Motor neuron (in vitro differentiated cells): Measurements from ENCODE around the gene CPT1B. TPM values are rescaled to one million over a fixed set of nuclear protein-coding genes. Genes with fewer than 3 reads are reported as not detected.
"Not testable (repeated sequence)": the region's sequence is repeated elsewhere in the genome, so short reads cannot be mapped to it uniquely, and the experiment has no call there.

Experiments used
- ATAC-seq, 8 experiments: fragments of 200-7000 bp; cut with Tn5 transposase; replicated peaks in 6 of 8; 2 replicates each; pipeline ENCODE4 v1.8.0; 2021; ENCODE audit warnings: mild to moderate bottlenecking in 8 of 8, moderate library complexity in 8 of 8
- H3K27ac ChIP-seq, 2 donors: fragments of 250-450 bp; sonication (Bioruptor Pico); 2 replicates each; pipeline ENCODE4 v1.9.0; 2021; ENCODE audit warnings: antibody characterized with exemption in 2 of 2, mild to moderate bottlenecking in 2 of 2, moderate library complexity in 1 of 2
- H3K4me1 ChIP-seq, 2 donors: fragments of 250-450 bp; sonication (Bioruptor Pico); replicated peaks in 1 of 2; 2 replicates each; pipeline ENCODE4 v1.6.1; 2021; ENCODE audit warnings: antibody characterized with exemption in 2 of 2, mild to moderate bottlenecking in 2 of 2, moderate library complexity in 1 of 2
- H3K4me3 ChIP-seq, 5 donors: fragments of 250-450 bp; sonication (Bioruptor Pico); 2 replicates each; pipeline ENCODE4 v1.9.0; 2021; ENCODE audit warnings: antibody characterized with exemption in 5 of 5, mild to moderate bottlenecking in 5 of 5, moderate library complexity in 4 of 5
- WGBS, 10 experiments: fragments of 450-650 bp; shearing (Covaris generic); methylation state at CpG; one replicate each; pipeline ENCODE4 v1.0.0; 2022; 5-methylcytosine and 5-hydroxymethylcytosine counted together
- in situ Hi-C, 9 experiments: fragments of 400-800 bp; cut with MboI; loops; one replicate each; pipeline ENCODE4 v1.15.0; 2021; ENCODE audit warnings: low sequenced_read_pairs in 9 of 9, low pct_unique_long_range_greater_than_20kb in 2 of 9; ENCODE audit not compliant: unreplicated experiment in 9 of 9
- total RNA-seq, 8 experiments: library from RNA; unstranded; fragments of 300-600 nt; gene quantifications; 2 replicates each; pipeline versions ENCODE4 v1.2.3 to v1.2.4, GENCODE V29; 2022

Gene CPT1B
- total RNA-seq, 8 experiments from 2014 or later = 2.8 to 17.7 (median 9.6) TPM

- Histone ChIP-seq H3K27ac (no peak overlapping the region), H3K4me1 (peaks cover 13 to 14% of the 10 kb centered on the region in 2 donors), H3K4me3 (no peak overlapping the region)
- no peak for ATAC-seq
- 90 to 92% methylated on average over 2 of the region's 15 CpGs; no CpG with 5 or more reads in 8 of the 10 experiments for WGBS, 10 experiments
- in situ Hi-C loops = no loop called here
Measured at GRCh38 chr22:50522208-50522805, 55.9 kb downstream of the CPT1B start.

DNA sequence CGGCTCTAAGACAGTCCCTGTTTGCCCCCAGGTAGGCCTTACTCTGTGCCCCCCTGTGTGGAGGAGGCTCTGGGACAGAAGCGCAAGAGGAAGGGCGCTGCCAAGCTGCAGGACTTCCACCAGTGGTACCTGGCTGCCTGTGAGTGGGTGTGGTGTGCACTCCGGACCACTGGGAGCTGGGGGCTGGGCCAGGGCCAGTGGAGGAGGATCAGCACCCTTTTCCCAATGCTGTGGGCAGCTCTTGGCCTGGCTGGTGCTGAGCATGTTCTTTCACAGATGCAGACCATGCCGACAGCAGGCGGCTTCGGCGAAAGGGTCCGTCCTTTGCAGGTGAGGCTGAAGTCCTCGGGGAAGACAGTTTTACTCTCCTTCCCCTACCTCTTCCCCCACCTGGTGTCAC, 56.5 kb downstream of the CPT1B start:
- 100% methylated on average over 1 to 3 of the region's 10 CpGs; no CpG with 5 or more reads in 8 of the 10 experiments for WGBS, 10 experiments
- no peak overlapping the region for H3K4me3 ChIP-seq
- in situ Hi-C loops = no loop called here
- H3K4me1 ChIP-seq = peaks cover 7 to 8% of the 10 kb centered on the region in 2 donors
- ATAC-seq = no peak
- no peak overlapping the region for H3K27ac ChIP-seq

GRCh38 chr22:50520826-50521453, 57.3 kb downstream of the CPT1B start:
- no peak for ATAC-seq
- Histone ChIP-seq H3K27ac (no peak overlapping the region), H3K4me3 (no peak overlapping the region), H3K4me1 (peaks cover 5 to 6% of the 10 kb centered on the region in 2 donors)
- 70 to 100% (median 96%) methylated on average over 2 to 5 of the region's 13 CpGs; no CpG with 5 or more reads in 6 of the 10 experiments for WGBS, 10 experiments
- in situ Hi-C loops = no loop called here

DNA sequence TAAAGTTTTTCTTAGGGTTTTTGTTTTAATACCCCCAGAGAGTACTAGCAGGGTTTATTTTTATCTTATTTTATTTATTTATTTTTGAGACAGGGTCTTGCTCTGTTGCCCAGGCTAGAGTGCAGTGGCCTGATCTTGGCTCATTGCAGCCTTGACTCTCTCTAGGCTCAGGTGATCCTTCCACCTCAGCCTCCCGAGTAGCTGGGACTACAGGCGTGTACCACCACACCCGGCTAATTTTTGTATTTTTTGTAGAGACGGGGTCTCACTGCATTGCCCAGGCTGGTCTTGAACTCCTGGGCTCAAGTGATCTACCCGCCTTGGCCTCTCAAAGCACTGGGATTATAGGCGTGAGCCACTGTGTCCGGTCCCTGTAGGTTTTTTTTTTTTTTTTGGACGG, 58.0 kb downstream of the CPT1B start:
- H3K4me1 ChIP-seq, in situ Hi-C loops, H3K4me3 ChIP-seq, ATAC-seq, H3K27ac ChIP-seq: not testable (repeated sequence)
- WGBS, 10 experiments = 100% methylated on average over 1 to 5 of the region's 8 CpGs; no CpG with 5 or more reads in 5 of the 10 experiments

GRCh38 chr22:50519151-50519550, 59.1 kb downstream of the CPT1B start:
- Histone ChIP-seq H3K4me3 (no peak overlapping the region), H3K4me1 (peaks cover 0 to under 1% of the 10 kb centered on the region in 2 donors), H3K27ac (no peak overlapping the region)
- ATAC-seq = no peak
- 89 to 100% (median 97%) methylated on average over 1 to 6 of the region's 8 CpGs; no CpG with 5 or more reads in 4 of the 10 experiments for WGBS, 10 experiments
- in situ Hi-C loops = no loop called here

Other genes starting within 250 kb of the CPT1B start
- gene PPP6R2, start 235.1 kb downstream of the CPT1B start, total RNA-seq = 10 to 100 TPM; 25.1 to 75.6 (median 40.4) TPM
- gene SBF1, start 103.4 kb downstream of the CPT1B start, total RNA-seq = 10 to 100 TPM; 37.5 to 94.4 (median 60.3) TPM
- gene ADM2, start 96.9 kb downstream of the CPT1B start, total RNA-seq = 1 to 10 TPM in 5 of 8 experiments, under 1 TPM in 3; 0.09 to 7.6 (median 1.2) TPM
- under 1 TPM in 4 of 8 experiments, not detected in 4; 0.13 to 0.52 (median 0.36) TPM for gene MIOX, start 91.6 kb downstream of the CPT1B start, total RNA-seq
- 10 to 100 TPM; 20.2 to 44.9 (median 39.9) TPM for gene LMF2, start 70.7 kb downstream of the CPT1B start, total RNA-seq
- 10 to 100 TPM; 12.1 to 59.7 (median 39.5) TPM for gene NCAPH2, start 70.2 kb downstream of the CPT1B start, total RNA-seq
- gene SCO2, start 52.8 kb downstream of the CPT1B start, total RNA-seq = 1 to 10 TPM in 5 of 8 experiments, under 1 TPM in 3; 0.64 to 2.2 (median 1.2) TPM
- gene TYMP, start 48.4 kb downstream of the CPT1B start, total RNA-seq = 10 to 100 TPM in 1 of 8 experiments, 1 to 10 TPM in 6, under 1 TPM in 1; 0.87 to 10.6 (median 3.9) TPM
- gene KLHDC7B, start 32.5 kb downstream of the CPT1B start, total RNA-seq = 1 to 10 TPM in 2 of 8 experiments, under 1 TPM in 6; 0.16 to 1.5 (median 0.40) TPM
- 1 to 10 TPM in 1 of 8 experiments, under 1 TPM in 1, not detected in 6; 0.87 to 1.2 TPM for gene SYCE3, start 15.5 kb downstream of the CPT1B start, total RNA-seq
- gene CHKB, start 4.4 kb upstream of the CPT1B start, total RNA-seq = 10 to 100 TPM; 19.0 to 71.7 (median 33.1) TPM
- 10 to 100 TPM in 5 of 8 experiments, 1 to 10 TPM in 1, under 1 TPM in 2; 0.41 to 38.1 (median 27.4) TPM for gene MAPK8IP2, start 22.4 kb upstream of the CPT1B start, total RNA-seq
- gene ARSA, start 49.7 kb upstream of the CPT1B start, total RNA-seq = 10 to 100 TPM in 6 of 8 experiments, 1 to 10 TPM in 2; 7.1 to 43.4 (median 13.2) TPM
- gene SHANK3, start 94.4 kb upstream of the CPT1B start, total RNA-seq = 1 to 10 TPM in 5 of 8 experiments, under 1 TPM in 3; 0.41 to 7.8 (median 5.2) TPM
- under 1 TPM in 4 of 8 experiments, not detected in 4; 0.33 to 1.00 (median 0.63) TPM for gene ACR, start 159.8 kb upstream of the CPT1B start, total RNA-seq
- 10 to 100 TPM in 7 of 8 experiments, 1 to 10 TPM in 1; 9.3 to 33.7 (median 22.6) TPM for gene RABL2B, start 205.2 kb upstream of the CPT1B start, total RNA-seq